Caco-2 (cell line): ENCODE data around the gene ESR2. TPM values are rescaled to one million over a fixed set of nuclear protein-coding genes. Genes with fewer than 3 reads are reported as not detected.

ENCODE experiments used
- BruUV-seq: library from RNA; stranded (reverse); fragments of 400-500 nt; replicated peaks from 2 replicates; lab custom pipeline; 2021; lab: Mats Ljungman, UMichigan
- CTCF ChIA-PET: fragments of 300-600 bp; sonication (Branson Sonifier 250); formaldehyde crosslinking; loops from one replicate; lab custom pipeline; 2022; ENCODE audit warnings: antibody characterized with exemption; lab: Charles Lee
- POLR2A ChIA-PET: fragments of 300-600 bp; sonication (Branson Sonifier 250); formaldehyde crosslinking; loops from one replicate; lab custom pipeline; 2022; ENCODE audit warnings: antibody characterized with exemption; lab: Charles Lee
- DNase-seq, 2 experiments: peaks; one replicate each; pipeline versions ENCODE4 v3.0.0 to v3.0.0-alpha.2; 2020 to 2022
- H3K27me3 ChIP-seq: replicated peaks from 2 replicates; pipeline ENCODE4 v1.6.0; 2011; ENCODE audit warnings: low read length; ENCODE audit not compliant: control insufficient read depth, insufficient read depth
- H3K36me3 ChIP-seq: 2 replicates; pipeline ENCODE4 v1.5.1; 2011; ENCODE audit warnings: low read length; ENCODE audit not compliant: control insufficient read depth, insufficient read depth
- H3K4me1 ChIP-seq: fragments of 250-450 bp; sonication (Bioruptor Pico); 2 replicates; pipeline ENCODE4 v1.5.1; 2020; ENCODE audit warnings: mild to moderate bottlenecking
- H3K4me3 ChIP-seq: 2 replicates; pipeline ENCODE4 v1.5.1; 2011; ENCODE audit warnings: low read depth, mild to moderate bottlenecking, control low read depth, low read length
- H3K9me3 ChIP-seq: fragments of 250-450 bp; sonication (Bioruptor Pico); 2 replicates; pipeline ENCODE4 v1.5.1; 2020; ENCODE audit warnings: mild to moderate bottlenecking, moderate library complexity
- H3K27ac Mint-ChIP-seq: one replicate; pipeline ENCODE4 v1.8.0; 2022; ENCODE audit warnings: mixed read lengths; ENCODE audit not compliant: unreplicated experiment
- H3K27me3 Mint-ChIP-seq: one replicate; pipeline ENCODE4 v1.8.0; 2022; ENCODE audit warnings: mixed read lengths; ENCODE audit not compliant: insufficient read depth, unreplicated experiment
- H3K36me3 Mint-ChIP-seq: one replicate; pipeline ENCODE4 v1.8.0; 2022; ENCODE audit warnings: mild to moderate bottlenecking, mixed read lengths; ENCODE audit not compliant: insufficient read depth, unreplicated experiment
- H3K4me1 Mint-ChIP-seq: one replicate; pipeline ENCODE4 v1.8.0; 2022; ENCODE audit warnings: low read depth, mixed read lengths; ENCODE audit not compliant: unreplicated experiment
- H3K4me3 Mint-ChIP-seq: one replicate; pipeline ENCODE4 v1.8.0; 2022; ENCODE audit warnings: mild to moderate bottlenecking, moderate library complexity, mixed read lengths; ENCODE audit not compliant: unreplicated experiment
- H3K9me3 Mint-ChIP-seq: one replicate; pipeline ENCODE4 v1.8.0; 2022; ENCODE audit warnings: mixed read lengths; ENCODE audit not compliant: unreplicated experiment
- intact Hi-C: fragments of 100-400 bp; cut with micrococcal nuclease; formaldehyde crosslinking; loops from one replicate; pipeline ENCODE4 v1.10.0; 2022; ENCODE audit not compliant: unreplicated experiment
- total RNA-seq: library from RNA; stranded (reverse); gene quantifications from 2 replicates; pipeline ENCODE4 v1.2.3, GENCODE V29; 2022
- TF ChIP-seq, protein P1 (sequence below), 2 experiments: fragments of 200-600 bp in 1 of 2; IDR thresholded peaks; 1 replicate in 1 of 2; 2 replicates in 1 of 2; pipeline versions ENCODE4 v1.5.1 to v1.8.0; 2011 to 2022; ENCODE audit warnings: antibody characterized with exemption in 1 of 2, control low read depth in 1 of 2, inconsistent platforms in 1 of 2, low read depth in 1 of 2, low read length in 1 of 2, mild to moderate bottlenecking in 1 of 2, moderate library complexity in 1 of 2; ENCODE audit not compliant: insufficient read depth in 1 of 2, severe bottlenecking in 1 of 2, unreplicated experiment in 1 of 2

ESR2 gene
- total RNA-seq, 1 experiment from 2014 or later, result 0.23 TPM

DNA sequence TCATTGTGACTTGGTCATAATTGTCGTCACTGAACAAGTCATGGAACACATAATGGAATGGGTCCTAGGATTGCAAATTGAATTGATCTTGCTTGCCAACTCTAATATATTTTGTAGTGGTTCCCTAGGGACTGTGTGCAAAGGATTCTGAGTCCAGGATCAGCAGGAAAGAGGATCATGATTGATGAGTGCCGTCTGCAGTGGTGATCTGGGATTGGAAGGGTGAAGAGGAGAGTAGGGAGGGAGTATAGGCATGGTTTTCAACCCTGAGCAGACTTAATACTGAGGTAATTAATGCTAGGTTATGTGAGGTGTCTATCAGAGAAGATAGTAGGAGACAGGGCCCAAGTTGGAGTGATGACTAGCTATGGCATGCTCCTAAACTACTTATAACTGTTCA is 168.9 kb downstream of the ESR2 start:
- CTCF ChIA-PET, result no interaction called here
- no TSS peak for BruUV-seq
- POLR2A ChIA-PET, result no interaction called here

DNA sequence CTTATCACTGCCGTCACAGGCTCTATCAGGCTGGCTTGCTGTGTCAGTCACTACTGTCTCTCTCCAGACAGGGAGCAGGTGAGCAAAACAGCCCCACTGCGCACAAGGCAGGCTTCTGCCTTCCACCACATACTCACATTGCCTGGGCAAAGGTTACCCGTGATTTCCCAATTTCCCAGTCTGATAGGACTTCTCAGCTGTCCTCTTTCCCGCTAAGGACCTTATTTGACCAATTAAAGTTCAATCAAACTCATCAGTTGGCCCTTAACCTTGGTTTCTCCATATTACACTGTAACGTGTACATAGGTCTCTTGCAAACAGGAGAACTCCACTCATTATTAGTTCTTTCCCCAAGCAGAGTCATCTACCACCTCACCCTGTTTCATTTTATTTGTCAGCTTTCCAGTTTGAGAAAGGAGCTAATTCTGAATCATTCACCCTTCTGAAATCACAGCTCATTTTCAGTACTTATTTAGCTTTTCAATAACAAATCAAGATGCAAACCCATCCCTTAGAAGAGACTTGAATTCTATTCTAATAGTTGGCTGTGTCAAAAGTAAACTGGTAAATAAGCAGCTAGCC is 170.8 kb downstream of the ESR2 start:
- no peaks in the 10 kb centered on the region for H3K9me3 Mint-ChIP-seq
- H3K27ac Mint-ChIP-seq, result no peak overlapping the region
- H3K9me3 ChIP-seq, result no peaks in the 10 kb centered on the region
- peak in 1 of 2 experiments; percentile 16 for DNase-seq
- TF ChIP-seq, protein P1, sequence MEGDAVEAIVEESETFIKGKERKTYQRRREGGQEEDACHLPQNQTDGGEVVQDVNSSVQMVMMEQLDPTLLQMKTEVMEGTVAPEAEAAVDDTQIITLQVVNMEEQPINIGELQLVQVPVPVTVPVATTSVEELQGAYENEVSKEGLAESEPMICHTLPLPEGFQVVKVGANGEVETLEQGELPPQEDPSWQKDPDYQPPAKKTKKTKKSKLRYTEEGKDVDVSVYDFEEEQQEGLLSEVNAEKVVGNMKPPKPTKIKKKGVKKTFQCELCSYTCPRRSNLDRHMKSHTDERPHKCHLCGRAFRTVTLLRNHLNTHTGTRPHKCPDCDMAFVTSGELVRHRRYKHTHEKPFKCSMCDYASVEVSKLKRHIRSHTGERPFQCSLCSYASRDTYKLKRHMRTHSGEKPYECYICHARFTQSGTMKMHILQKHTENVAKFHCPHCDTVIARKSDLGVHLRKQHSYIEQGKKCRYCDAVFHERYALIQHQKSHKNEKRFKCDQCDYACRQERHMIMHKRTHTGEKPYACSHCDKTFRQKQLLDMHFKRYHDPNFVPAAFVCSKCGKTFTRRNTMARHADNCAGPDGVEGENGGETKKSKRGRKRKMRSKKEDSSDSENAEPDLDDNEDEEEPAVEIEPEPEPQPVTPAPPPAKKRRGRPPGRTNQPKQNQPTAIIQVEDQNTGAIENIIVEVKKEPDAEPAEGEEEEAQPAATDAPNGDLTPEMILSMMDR (IDR thresholded peaks at IDR 0.05; ENCODE audit: insufficient read depth in 1 of 2, low read depth in 1 of 2, low read length in 1 of 2, severe bottlenecking in 1 of 2, unreplicated experiment in 1 of 2), result no peak
- peaks cover 3% of the 10 kb centered on the region; the same call in 1 of the 2 replicates for H3K4me1 ChIP-seq
- BruUV-seq, result no TSS peak
- H3K27me3 Mint-ChIP-seq, result no peaks in the 10 kb centered on the region
- H3K4me1 Mint-ChIP-seq, result no peaks in the 10 kb centered on the region
- no peak overlapping the region for H3K4me3 ChIP-seq
- no peaks in the 10 kb centered on the region for H3K27me3 ChIP-seq
- no peaks in the 10 kb centered on the region for H3K36me3 Mint-ChIP-seq
- H3K4me3 Mint-ChIP-seq, result no peak overlapping the region
- H3K36me3 ChIP-seq, result peaks cover 1% of the 10 kb centered on the region; the same call in 1 of the 2 replicates
- CTCF ChIA-PET, result no interaction called here
- intact Hi-C loops, result no loop called here
- POLR2A ChIA-PET, result no interaction called here

More for the DNA sequence above, 168.9 kb downstream of the ESR2 start:
- H3K36me3 Mint-ChIP-seq, result no peaks in the 10 kb centered on the region
- no peaks in the 10 kb centered on the region for H3K4me1 ChIP-seq
- no peak overlapping the region for H3K4me3 ChIP-seq
- intact Hi-C loops, result no loop called here
- H3K4me1 Mint-ChIP-seq, result no peaks in the 10 kb centered on the region
- TF ChIP-seq, protein P1 (IDR thresholded peaks at IDR 0.05; ENCODE audit: insufficient read depth in 1 of 2, low read depth in 1 of 2, low read length in 1 of 2, severe bottlenecking in 1 of 2, unreplicated experiment in 1 of 2), result no peak
- no peak overlapping the region for H3K4me3 Mint-ChIP-seq
- no peaks in the 10 kb centered on the region for H3K9me3 ChIP-seq
- no peaks in the 10 kb centered on the region for H3K27me3 Mint-ChIP-seq
- no peaks in the 10 kb centered on the region for H3K9me3 Mint-ChIP-seq
- H3K27me3 ChIP-seq, result no peaks in the 10 kb centered on the region
- no peak overlapping the region for H3K27ac Mint-ChIP-seq
- no peak for DNase-seq
- H3K36me3 ChIP-seq, result peaks cover 1% of the 10 kb centered on the region; the same call in 1 of the 2 replicates

DNA sequence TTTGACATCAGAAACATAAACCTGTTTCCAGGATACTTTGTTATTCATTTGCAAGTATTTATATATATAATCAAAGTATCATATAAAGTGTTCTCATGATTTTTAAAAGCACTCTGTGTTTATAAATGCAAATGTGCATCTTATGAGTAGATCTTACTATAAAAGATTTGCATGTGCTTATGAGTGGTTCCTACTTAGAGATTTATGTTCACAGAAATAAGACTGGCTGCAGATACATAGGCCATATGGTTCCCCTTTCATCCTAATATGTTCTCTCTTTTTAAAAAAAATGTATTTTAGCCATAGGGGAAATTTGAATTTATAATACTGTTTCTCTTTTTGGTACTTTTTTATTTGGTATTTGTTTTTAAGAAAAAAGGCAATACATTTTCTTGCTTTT is 174.2 kb downstream of the ESR2 start:
- intact Hi-C loops, result no loop called here
- Mint-ChIP-seq H3K27ac (no peak overlapping the region), H3K4me3 (no peak overlapping the region), H3K9me3 (no peaks in the 10 kb centered on the region), H3K27me3 (no peaks in the 10 kb centered on the region), H3K36me3 (peaks cover 4% of the 10 kb centered on the region), H3K4me1 (no peaks in the 10 kb centered on the region)
- DNase-seq, result no peak
- no TSS peak for BruUV-seq
- no peaks in the 10 kb centered on the region for H3K9me3 ChIP-seq
- no peak overlapping the region for H3K4me3 ChIP-seq
- peaks cover 3% of the 10 kb centered on the region; the same call in 1 of the 2 replicates for H3K4me1 ChIP-seq
- TF ChIP-seq, protein P1 (IDR thresholded peaks at IDR 0.05; ENCODE audit: insufficient read depth in 1 of 2, low read depth in 1 of 2, low read length in 1 of 2, severe bottlenecking in 1 of 2, unreplicated experiment in 1 of 2), result no peak
- CTCF ChIA-PET, result no interaction called here
- POLR2A ChIA-PET, result no interaction called here
- H3K36me3 ChIP-seq, result no peaks in the 10 kb centered on the region; the same call in 1 of the 2 replicates
- no peaks in the 10 kb centered on the region for H3K27me3 ChIP-seq
